Transverse colon (tissue), 4 donors: ENCODE data around the gene CPLX1.

Source experiments
- CTCF ChIP-seq, 5 experiments: fragments of 200-600 bp in 3 of 5; fragments of 450-650 bp in 2 of 5; sonication (generic) in 3 of 5; IDR thresholded peaks; 1 replicate in 2 of 5; 2 replicates in 3 of 5; pipeline ENCODE4 v1.5.1; 2016 to 2017; ENCODE audit warnings: antibody characterized with exemption in 5 of 5, inconsistent platforms in 3 of 5, mild to moderate bottlenecking in 2 of 5, moderate library complexity in 1 of 5
- POLR2A ChIP-seq: fragments of 450-650 bp; IDR thresholded peaks from one replicate; pipeline ENCODE4 v1.6.1; 2016; ENCODE audit warnings: antibody characterized with exemption, mild to moderate bottlenecking, moderate library complexity
- POLR2AphosphoS5 ChIP-seq, 3 donors: sonication (generic); formaldehyde crosslinking; IDR thresholded peaks; one replicate each; pipeline ENCODE4 v1.6.1; 2016; ENCODE audit warnings: antibody characterized with exemption in 3 of 3

GRCh38 chr4:835148-836002 lies 9.4 kb upstream of the CPLX1 start:
- TF ChIP-seq CTCF (IDR thresholded peaks at IDR 0.05) = no peak
- no peak for TF ChIP-seq POLR2A
- TF ChIP-seq POLR2AphosphoS5 (IDR thresholded peaks at IDR 0.05) = no peak
